ENCODE measurements around the gene FAXDC2. TPM values are rescaled to one million over a fixed set of nuclear protein-coding genes. Genes with fewer than 3 reads are reported as not detected.

The FAXDC2 gene
- total and polyA plus RNA-seq, 2 of the 13 experiments (the other 11 are each of a cell fraction or from before 2014, with no cell fraction given): 4.7 to 58.8 TPM

DNA sequence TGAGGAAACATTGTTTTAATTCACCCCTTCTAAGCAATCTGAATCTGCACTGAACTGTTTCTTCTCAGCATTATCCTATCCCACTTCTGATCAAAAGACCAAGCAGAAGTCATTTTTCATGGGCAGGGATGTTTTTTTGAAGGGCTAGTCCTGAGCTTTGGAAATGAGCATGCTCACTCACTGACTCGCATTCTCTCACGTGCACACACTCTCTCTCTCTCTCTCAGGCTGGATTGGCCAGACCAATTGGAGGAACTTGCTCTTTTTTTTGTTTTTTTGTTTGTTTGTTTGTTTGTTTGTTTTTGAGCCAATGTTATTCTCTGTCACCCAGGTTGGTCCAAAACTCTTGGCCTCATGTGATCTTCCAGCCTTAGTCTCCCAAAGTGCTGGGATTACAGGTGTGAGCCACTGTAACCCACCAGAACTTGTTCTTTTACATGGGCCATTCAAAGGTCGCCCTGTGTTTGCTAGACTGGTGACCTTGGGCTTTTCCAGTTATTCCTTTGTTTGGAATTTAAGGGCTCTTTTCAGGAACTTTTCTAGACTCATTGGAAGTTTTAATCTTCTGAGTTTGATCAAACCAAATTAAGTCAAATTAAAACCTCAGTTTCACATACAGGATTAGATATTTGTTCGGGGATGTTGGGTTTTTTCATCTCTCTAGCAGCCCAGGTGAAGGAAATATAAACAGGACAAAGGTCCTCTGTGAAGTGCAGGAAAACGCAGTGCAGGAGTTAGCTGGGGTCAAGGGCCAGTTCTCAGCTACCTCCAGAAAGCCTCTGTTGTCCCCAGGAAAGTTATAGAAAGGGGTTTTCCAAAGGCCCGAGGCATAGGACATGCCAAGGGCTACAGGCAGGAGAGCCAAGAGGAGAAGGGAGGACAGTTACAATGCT is 13.1 kb downstream of the FAXDC2 start (continued):
- TF ChIP-seq TBX2 (CRISPR knock-in tag; IDR thresholded peaks at IDR 0.05; ENCODE audit: borderline replicate concordance) (peak; percentile 70; the same call in 1 of the 2 replicates), SALL2 (CRISPR knock-in tag; IDR thresholded peaks at IDR 0.05) (no peak), RXRB (CRISPR knock-in tag; IDR thresholded peaks at IDR 0.05; ENCODE audit: borderline replicate concordance) (peak; percentile 79), ZBTB44 (CRISPR knock-in tag; IDR thresholded peaks at IDR 0.05) (no peak), FOSL1 (CRISPR knock-in tag; IDR thresholded peaks at IDR 0.05; ENCODE audit: borderline replicate concordance) (no peak), ZNF780A (CRISPR knock-in tag; IDR thresholded peaks at IDR 0.05) (no peak), ZNF160 (CRISPR knock-in tag; IDR thresholded peaks at IDR 0.05) (no peak), ZBTB25 (CRISPR knock-in tag; IDR thresholded peaks at IDR 0.05) (no peak), CC2D1A (CRISPR knock-in tag; IDR thresholded peaks at IDR 0.05) (no peak), CENPBD1 (CRISPR knock-in tag; IDR thresholded peaks at IDR 0.05; ENCODE audit: borderline replicate concordance, low read depth) (no peak), SMAD1 (CRISPR knock-in tag; IDR thresholded peaks at IDR 0.05; ENCODE audit: borderline replicate concordance, low read depth) (no peak), SP5 (CRISPR knock-in tag; IDR thresholded peaks at IDR 0.05; ENCODE audit: borderline replicate concordance, low read depth) (no peak), TEAD3 (CRISPR knock-in tag; optimal IDR thresholded peaks at IDR 0.05; ENCODE audit: borderline replicate concordance) (peak; percentile 29), ZNF503 (CRISPR knock-in tag; IDR thresholded peaks at IDR 0.05) (no peak; the same call in 1 of the 2 replicates), DRAP1 (CRISPR knock-in tag; IDR thresholded peaks at IDR 0.05) (peak; percentile 24; the same call in 1 of the 2 replicates), MAFK (conservative IDR thresholded peaks at IDR 0.05 in 1 of 2, IDR thresholded peaks at IDR 0.05 in 1 of 2; ENCODE audit: low read length in 2 of 2) (no peak)
- TF ChIP-seq, protein P1, sequence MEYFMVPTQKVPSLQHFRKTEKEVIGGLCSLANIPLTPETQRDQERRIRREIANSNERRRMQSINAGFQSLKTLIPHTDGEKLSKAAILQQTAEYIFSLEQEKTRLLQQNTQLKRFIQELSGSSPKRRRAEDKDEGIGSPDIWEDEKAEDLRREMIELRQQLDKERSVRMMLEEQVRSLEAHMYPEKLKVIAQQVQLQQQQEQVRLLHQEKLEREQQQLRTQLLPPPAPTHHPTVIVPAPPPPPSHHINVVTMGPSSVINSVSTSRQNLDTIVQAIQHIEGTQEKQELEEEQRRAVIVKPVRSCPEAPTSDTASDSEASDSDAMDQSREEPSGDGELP (IDR thresholded peaks at IDR 0.05; ENCODE audit: borderline replicate concordance, low read depth): 0 out of 2 replicates have a peak, but pooled peaks have one; percentile 39
- TF ChIP-seq, protein P2, sequence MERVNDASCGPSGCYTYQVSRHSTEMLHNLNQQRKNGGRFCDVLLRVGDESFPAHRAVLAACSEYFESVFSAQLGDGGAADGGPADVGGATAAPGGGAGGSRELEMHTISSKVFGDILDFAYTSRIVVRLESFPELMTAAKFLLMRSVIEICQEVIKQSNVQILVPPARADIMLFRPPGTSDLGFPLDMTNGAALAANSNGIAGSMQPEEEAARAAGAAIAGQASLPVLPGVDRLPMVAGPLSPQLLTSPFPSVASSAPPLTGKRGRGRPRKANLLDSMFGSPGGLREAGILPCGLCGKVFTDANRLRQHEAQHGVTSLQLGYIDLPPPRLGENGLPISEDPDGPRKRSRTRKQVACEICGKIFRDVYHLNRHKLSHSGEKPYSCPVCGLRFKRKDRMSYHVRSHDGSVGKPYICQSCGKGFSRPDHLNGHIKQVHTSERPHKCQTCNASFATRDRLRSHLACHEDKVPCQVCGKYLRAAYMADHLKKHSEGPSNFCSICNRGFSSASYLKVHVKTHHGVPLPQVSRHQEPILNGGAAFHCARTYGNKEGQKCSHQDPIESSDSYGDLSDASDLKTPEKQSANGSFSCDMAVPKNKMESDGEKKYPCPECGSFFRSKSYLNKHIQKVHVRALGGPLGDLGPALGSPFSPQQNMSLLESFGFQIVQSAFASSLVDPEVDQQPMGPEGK (CRISPR knock-in tag; IDR thresholded peaks at IDR 0.05): peak; percentile 43; the same call in 1 of the 2 replicates

Measured in HepG2 (cell line).